Activated naive CD8-positive, alpha-beta T cell treated with anti-CD3 and anti-CD28 coated beads, Interleukin-2, amount 10 ng/mL, durations not matched to agents 7 days and 5 days (primary cell): ENCODE measurements around the gene ATP13A2. TPM values are rescaled to one million over a fixed set of nuclear protein-coding genes. Genes with fewer than 3 reads are reported as not detected.

Source experiments
- ATAC-seq: fragments of 150-1000 bp; cut with Tn5 transposase; one replicate; pipeline ENCODE4 v1.10.0; 2021; ENCODE audit warnings: low read depth, moderate library complexity
- POLR2A ChIA-PET: fragments of 350-600 bp; sonication (Branson Sonifier 250); formaldehyde crosslinking; loops from one replicate; lab custom pipeline; 2021; ENCODE audit warnings: antibody characterized with exemption; lab: Charles Lee
- DNase-seq: peaks from one replicate; pipeline ENCODE4 v3.0.0; 2021
- H3K27ac Mint-ChIP-seq: one replicate; pipeline ENCODE4 v1.8.0; 2022; ENCODE audit warnings: mild to moderate bottlenecking, mixed read lengths
- H3K27me3 Mint-ChIP-seq: one replicate; pipeline ENCODE4 v1.8.0; 2022; ENCODE audit warnings: mild to moderate bottlenecking, moderate library complexity, mixed read lengths
- H3K36me3 Mint-ChIP-seq: one replicate; pipeline ENCODE4 v1.8.0; 2021; ENCODE audit warnings: mild to moderate bottlenecking, mixed read lengths
- H3K4me1 Mint-ChIP-seq: one replicate; pipeline ENCODE4 v1.8.0; 2021; ENCODE audit warnings: mixed read lengths
- H3K4me3 Mint-ChIP-seq: one replicate; pipeline ENCODE4 v1.8.0; 2022; ENCODE audit warnings: mild to moderate bottlenecking, moderate library complexity, mixed read lengths
- H3K9me3 Mint-ChIP-seq: one replicate; pipeline ENCODE4 v1.8.0; 2021; ENCODE audit warnings: mixed read lengths
- total RNA-seq, 2 experiments: library from RNA; stranded (reverse); gene quantifications; one replicate each; pipeline ENCODE4 v1.2.3, GENCODE V29; 2021

Gene ATP13A2
- total RNA-seq, 2 experiments from 2014 or later = 45.1 to 45.3 TPM

GRCh38 chr1:17007121-17007520 is 4.6 kb downstream of the ATP13A2 start:
- POLR2A ChIA-PET = interaction anchor here (0.6 kb wide), 1 partner anchor 424 kb away, joined by 4 read pairs; no protein-coding TSS in a partner anchor
- DNase-seq (no peak), ATAC-seq (no peak)
- no peaks in the 10 kb centered on the region for H3K27me3 Mint-ChIP-seq
- no peak overlapping the region for H3K27ac Mint-ChIP-seq
- H3K4me3 Mint-ChIP-seq = no peak overlapping the region
- H3K36me3 Mint-ChIP-seq = peaks cover 5% of the 10 kb centered on the region
- H3K4me1 Mint-ChIP-seq = peaks cover 14% of the 10 kb centered on the region
- no peaks in the 10 kb centered on the region for H3K9me3 Mint-ChIP-seq

DNA sequence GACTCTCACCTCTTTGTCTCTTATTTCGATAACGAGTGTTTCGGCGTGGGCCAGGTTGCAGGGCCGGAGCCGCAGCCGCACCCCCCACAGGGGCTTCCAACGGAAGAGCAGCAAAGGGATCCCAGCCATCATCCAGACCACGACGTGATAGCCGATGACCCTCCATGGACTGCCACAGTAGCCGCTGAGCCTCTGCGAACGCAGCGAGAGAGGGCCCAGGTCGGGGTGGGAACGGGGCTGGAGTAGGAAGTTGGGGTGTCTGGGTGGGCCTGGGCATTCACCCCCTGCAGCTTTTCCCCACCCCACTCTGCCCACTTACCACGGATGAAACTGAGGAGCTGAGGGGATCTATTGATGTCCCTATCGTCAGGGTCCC is 6.4 kb downstream of the ATP13A2 start:
- H3K4me3 Mint-ChIP-seq = no peak overlapping the region
- no peak for ATAC-seq
- H3K4me1 Mint-ChIP-seq = peaks cover 6% of the 10 kb centered on the region
- H3K27me3 Mint-ChIP-seq = no peaks in the 10 kb centered on the region
- no peak for DNase-seq
- no peaks in the 10 kb centered on the region for H3K9me3 Mint-ChIP-seq
- H3K27ac Mint-ChIP-seq = no peak overlapping the region
- POLR2A ChIA-PET = no interaction called here
- peaks cover 5% of the 10 kb centered on the region for H3K36me3 Mint-ChIP-seq

DNA sequence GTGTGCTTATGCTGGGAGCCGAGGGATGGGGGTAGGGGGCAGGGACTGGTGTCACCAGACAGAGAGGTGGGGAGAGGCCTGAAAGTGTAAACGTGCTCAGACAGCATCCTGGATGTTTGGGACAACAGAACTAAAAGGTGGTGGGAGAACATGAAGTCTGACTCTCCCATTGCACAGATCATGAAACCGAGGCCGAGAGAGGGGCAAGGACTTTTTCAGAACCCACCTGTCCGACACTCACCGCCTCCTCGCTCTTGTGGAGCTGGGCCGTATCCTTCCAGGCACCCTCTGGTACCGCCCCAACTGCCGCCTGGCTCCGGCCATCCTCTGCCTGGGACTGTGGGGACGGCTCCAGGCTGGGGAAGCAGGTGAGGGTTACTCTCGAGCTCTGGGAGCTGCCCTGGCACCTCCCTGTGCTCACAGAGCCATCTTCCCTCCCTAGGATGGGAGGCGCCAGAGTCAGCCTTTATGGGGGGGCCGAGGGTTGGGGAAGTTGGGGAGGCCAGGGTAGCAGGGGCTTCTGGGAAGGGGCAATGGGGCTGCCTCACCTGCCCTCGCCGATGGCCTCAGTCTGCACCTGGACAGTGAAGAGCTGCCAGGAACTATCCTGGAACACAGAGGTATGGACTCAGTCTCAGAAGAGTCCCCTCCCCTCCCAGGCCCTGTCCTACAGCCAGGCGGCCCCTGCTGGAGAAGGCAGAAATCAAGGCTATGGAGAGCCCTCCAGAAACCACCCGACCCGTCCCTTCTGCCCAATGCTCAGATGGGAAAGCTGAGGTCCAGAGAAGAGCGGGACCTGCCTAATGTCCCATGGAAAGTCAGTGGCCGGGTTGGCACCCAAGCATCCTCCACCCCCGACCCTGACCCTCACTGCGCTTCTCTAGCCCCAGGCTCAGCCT is 7.0 kb downstream of the ATP13A2 start:
- Mint-ChIP-seq H3K27ac (no peak overlapping the region), H3K4me3 (no peak overlapping the region), H3K9me3 (no peaks in the 10 kb centered on the region), H3K36me3 (peaks cover 5% of the 10 kb centered on the region), H3K4me1 (peaks cover 2% of the 10 kb centered on the region), H3K27me3 (no peaks in the 10 kb centered on the region)
- no peak for DNase-seq
- no peak for ATAC-seq
- POLR2A ChIA-PET = interaction anchor here (2.0 kb wide), 1 partner anchor 18 kb away, joined by 4 read pairs; no protein-coding TSS in a partner anchor

DNA sequence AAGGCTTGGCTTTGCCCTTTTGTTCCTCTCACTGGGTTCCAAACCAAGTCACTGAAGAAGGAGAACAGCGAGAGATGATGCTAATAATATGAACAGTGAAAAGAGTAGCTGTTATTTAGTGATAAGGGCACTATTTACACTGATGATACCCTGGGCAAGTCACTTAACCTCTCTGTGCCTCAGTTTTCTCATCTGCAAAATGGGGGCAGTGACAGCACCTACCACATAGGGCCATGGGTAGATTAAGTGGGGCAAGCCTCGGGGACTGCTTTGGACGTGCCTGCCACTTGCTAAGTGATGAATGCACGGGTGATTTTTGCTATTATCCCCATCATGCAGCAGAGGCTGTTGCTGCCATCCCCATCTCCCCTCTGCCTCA is 9.2 kb downstream of the ATP13A2 start:
- H3K4me3 Mint-ChIP-seq = no peak overlapping the region
- no peak overlapping the region for H3K27ac Mint-ChIP-seq
- DNase-seq (no peak), ATAC-seq (no peak)
- no peaks in the 10 kb centered on the region for H3K27me3 Mint-ChIP-seq
- POLR2A ChIA-PET = interaction anchor here (2.0 kb wide), 1 partner anchor 20 kb away, joined by 4 read pairs; no protein-coding TSS in a partner anchor
- no peaks in the 10 kb centered on the region for H3K4me1 Mint-ChIP-seq
- H3K36me3 Mint-ChIP-seq = peaks cover 5% of the 10 kb centered on the region
- no peaks in the 10 kb centered on the region for H3K9me3 Mint-ChIP-seq

- POLR2A ChIA-PET = no interaction called here
- peaks cover 5% of the 10 kb centered on the region for H3K36me3 Mint-ChIP-seq
- H3K27me3 Mint-ChIP-seq = no peaks in the 10 kb centered on the region
Observed at GRCh38 chr1:17001760-17002523, 9.8 kb downstream of the ATP13A2 start.

GRCh38 chr1:16999863-17000262 is 11.9 kb downstream of the ATP13A2 start:
- H3K4me1 Mint-ChIP-seq = no peaks in the 10 kb centered on the region
- H3K27ac Mint-ChIP-seq = no peak overlapping the region
- peaks cover 9% of the 10 kb centered on the region for H3K36me3 Mint-ChIP-seq

More at GRCh38 chr1:17001760-17002523, 9.8 kb downstream of the ATP13A2 start:
- DNase-seq (no peak), ATAC-seq (no peak)
- H3K4me1 Mint-ChIP-seq = no peaks in the 10 kb centered on the region
- H3K4me3 Mint-ChIP-seq = no peak overlapping the region
- no peak overlapping the region for H3K27ac Mint-ChIP-seq
- no peaks in the 10 kb centered on the region for H3K9me3 Mint-ChIP-seq

DNA sequence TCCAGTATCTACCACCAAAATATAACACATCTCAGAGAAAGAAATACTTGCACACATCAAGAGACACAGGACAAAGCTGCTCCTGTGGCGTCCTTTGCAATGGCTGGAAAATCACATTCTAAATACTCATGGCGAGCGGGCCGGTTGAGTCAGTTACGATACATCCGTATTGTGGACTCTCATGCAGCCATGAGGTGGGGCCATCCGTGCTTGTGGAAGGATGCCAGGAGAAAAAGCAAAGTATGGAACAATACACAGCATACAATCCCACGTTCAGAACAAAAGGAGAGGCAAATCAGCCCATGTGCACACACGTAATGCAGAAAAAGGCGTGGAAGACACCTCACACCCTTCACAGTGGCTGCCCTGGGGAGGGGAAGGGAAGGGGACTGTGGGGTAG is 13.1 kb downstream of the ATP13A2 start:
- ATAC-seq (no peak), DNase-seq (no peak)
- peaks cover 3% of the 10 kb centered on the region for H3K36me3 Mint-ChIP-seq
- no peak overlapping the region for H3K4me3 Mint-ChIP-seq
- no peaks in the 10 kb centered on the region for H3K4me1 Mint-ChIP-seq
- H3K27ac Mint-ChIP-seq = no peak overlapping the region
- POLR2A ChIA-PET = no interaction called here
- no peaks in the 10 kb centered on the region for H3K27me3 Mint-ChIP-seq
- no peaks in the 10 kb centered on the region for H3K9me3 Mint-ChIP-seq

More at GRCh38 chr1:16999863-17000262, 11.9 kb downstream of the ATP13A2 start:
- ATAC-seq (no peak), DNase-seq (no peak)
- H3K9me3 Mint-ChIP-seq = no peaks in the 10 kb centered on the region
- POLR2A ChIA-PET = no interaction called here
- no peak overlapping the region for H3K4me3 Mint-ChIP-seq
- H3K27me3 Mint-ChIP-seq = no peaks in the 10 kb centered on the region

- DNase-seq (no peak), ATAC-seq (no peak)
- H3K9me3 Mint-ChIP-seq = no peaks in the 10 kb centered on the region
- H3K36me3 Mint-ChIP-seq = peaks cover 3% of the 10 kb centered on the region
- POLR2A ChIA-PET = interaction anchor here (0.6 kb wide), 1 partner anchor 27 kb away, joined by 3 read pairs; no protein-coding TSS in a partner anchor
- no peak overlapping the region for H3K27ac Mint-ChIP-seq
- H3K27me3 Mint-ChIP-seq = no peaks in the 10 kb centered on the region
- no peak overlapping the region for H3K4me3 Mint-ChIP-seq
- no peaks in the 10 kb centered on the region for H3K4me1 Mint-ChIP-seq
Observed at GRCh38 chr1:16996845-16997244, 14.9 kb downstream of the ATP13A2 start.

DNA sequence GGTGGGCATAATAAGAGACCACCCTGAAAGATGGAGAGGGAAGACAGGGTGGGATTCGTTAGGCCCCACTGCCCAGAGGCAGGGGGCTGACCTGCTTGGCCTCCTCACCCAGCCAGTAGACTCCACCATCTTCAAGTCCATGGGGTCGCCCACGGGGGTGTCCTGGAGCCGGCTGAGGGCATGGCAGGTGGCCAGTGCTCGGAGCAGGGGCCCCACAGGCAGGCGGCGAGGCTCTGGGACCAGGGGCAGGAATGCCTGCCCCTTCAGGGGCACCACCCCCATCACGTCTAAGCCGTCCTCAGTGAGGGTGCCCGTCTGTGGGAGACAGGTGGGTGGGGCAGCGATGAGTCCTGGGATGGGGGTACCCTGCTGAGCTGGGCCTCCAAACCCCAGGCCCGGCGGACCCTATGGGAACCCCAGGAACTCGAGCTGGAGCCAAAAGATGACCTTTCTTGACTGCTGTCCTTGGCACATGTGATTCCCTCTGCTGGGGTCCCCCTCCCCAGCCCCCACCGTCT is 18.1 kb downstream of the ATP13A2 start:
- H3K36me3 Mint-ChIP-seq = peaks cover 3% of the 10 kb centered on the region
- H3K4me1 Mint-ChIP-seq = no peaks in the 10 kb centered on the region
- no peak for DNase-seq
- no peak overlapping the region for H3K4me3 Mint-ChIP-seq
- no peaks in the 10 kb centered on the region for H3K9me3 Mint-ChIP-seq
- no peaks in the 10 kb centered on the region for H3K27me3 Mint-ChIP-seq
- POLR2A ChIA-PET = no interaction called here
- no peak for ATAC-seq
- no peak overlapping the region for H3K27ac Mint-ChIP-seq

DNA sequence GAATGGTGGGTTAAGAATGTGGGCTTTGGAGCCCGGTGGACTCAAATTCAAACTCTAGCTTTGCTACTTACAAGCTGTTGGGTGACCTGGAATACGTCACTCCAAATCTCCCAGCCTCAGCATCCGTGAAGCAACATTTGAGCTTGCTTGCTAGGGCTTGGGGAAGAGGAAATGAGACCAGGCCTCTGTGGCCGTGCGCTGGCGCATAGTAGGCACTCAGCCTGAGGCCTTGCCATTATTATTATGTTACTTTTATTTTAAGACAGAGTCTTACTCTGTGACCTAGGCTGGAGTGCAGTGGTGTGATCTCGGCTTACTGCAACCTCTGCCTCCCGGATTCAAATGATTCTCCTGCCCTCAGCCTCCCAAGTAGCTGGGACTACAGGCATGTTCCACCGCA is 19.1 kb downstream of the ATP13A2 start:
- DNase-seq = no peak
- POLR2A ChIA-PET = no interaction called here
- Mint-ChIP-seq H3K36me3 (peaks cover 3% of the 10 kb centered on the region), H3K4me1 (no peaks in the 10 kb centered on the region), H3K27me3 (no peaks in the 10 kb centered on the region), H3K9me3 (no peaks in the 10 kb centered on the region), H3K4me3 (no peak overlapping the region), H3K27ac (no peak overlapping the region)
- ATAC-seq = no peak

DNA sequence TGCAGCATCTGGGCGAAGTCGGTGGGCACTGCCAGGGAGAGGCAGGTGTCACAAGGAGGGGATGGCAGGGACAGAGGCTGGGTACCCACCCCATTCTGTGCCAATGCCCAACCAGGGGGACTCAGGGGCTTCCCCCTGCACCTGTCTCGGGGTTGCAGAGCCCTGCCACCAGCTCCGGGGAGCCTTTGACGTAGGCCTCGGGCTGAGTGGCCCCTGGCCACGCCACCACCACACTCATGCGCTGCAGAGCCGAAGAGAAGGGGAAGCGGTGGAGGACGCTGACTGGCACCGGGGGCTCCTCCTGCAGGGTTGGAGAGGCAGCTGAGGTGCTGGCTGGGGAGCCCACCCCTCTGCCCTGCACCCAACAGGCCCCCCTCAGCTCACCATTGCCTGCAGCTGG is 19.6 kb downstream of the ATP13A2 start:
- H3K36me3 Mint-ChIP-seq = peaks cover 3% of the 10 kb centered on the region
- no peak for DNase-seq

DNA sequence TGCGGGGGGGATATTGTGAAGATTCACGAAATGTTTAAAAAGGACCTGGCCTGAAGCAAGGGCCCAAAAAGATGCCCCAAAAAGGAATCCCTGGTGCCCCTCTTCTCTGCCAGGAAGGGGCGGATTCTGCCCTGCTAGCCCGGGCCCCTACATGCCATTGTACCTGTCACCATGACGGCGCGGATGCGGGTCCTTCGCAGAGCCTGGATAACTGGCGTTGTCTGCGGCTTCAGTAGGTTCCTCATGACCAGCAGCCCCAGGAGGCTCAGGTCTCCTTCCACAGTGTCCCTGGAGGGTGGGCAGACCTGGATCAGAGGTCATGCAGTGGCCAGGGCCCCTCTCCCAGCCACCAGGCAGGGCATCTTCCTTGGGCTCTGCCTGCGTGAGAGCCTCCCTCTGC is 20.2 kb downstream of the ATP13A2 start:
- DNase-seq (no peak), ATAC-seq (no peak)
- no peak overlapping the region for H3K27ac Mint-ChIP-seq
- H3K4me3 Mint-ChIP-seq = no peak overlapping the region
- H3K36me3 Mint-ChIP-seq = peaks cover 3% of the 10 kb centered on the region
- POLR2A ChIA-PET = no interaction called here
- H3K27me3 Mint-ChIP-seq = no peaks in the 10 kb centered on the region
- no peaks in the 10 kb centered on the region for H3K9me3 Mint-ChIP-seq
- no peaks in the 10 kb centered on the region for H3K4me1 Mint-ChIP-seq

More for the DNA sequence above, 19.6 kb downstream of the ATP13A2 start:
- H3K27ac Mint-ChIP-seq = no peak overlapping the region
- no peak for ATAC-seq
- H3K4me3 Mint-ChIP-seq = no peak overlapping the region
- H3K4me1 Mint-ChIP-seq = no peaks in the 10 kb centered on the region
- no peaks in the 10 kb centered on the region for H3K9me3 Mint-ChIP-seq
- H3K27me3 Mint-ChIP-seq = no peaks in the 10 kb centered on the region
- POLR2A ChIA-PET = no interaction called here

GRCh38 chr1:16989676-16990391 is 21.9 kb downstream of the ATP13A2 start:
- Mint-ChIP-seq H3K4me1 (no peaks in the 10 kb centered on the region), H3K9me3 (no peaks in the 10 kb centered on the region)
- ATAC-seq = no peak

More at GRCh38 chr1:16989676-16990391, 21.9 kb downstream of the ATP13A2 start:
- no peak overlapping the region for H3K27ac Mint-ChIP-seq
- no peaks in the 10 kb centered on the region for H3K36me3 Mint-ChIP-seq
- DNase-seq = no peak
- no peak overlapping the region for H3K4me3 Mint-ChIP-seq
- POLR2A ChIA-PET = no interaction called here
- H3K27me3 Mint-ChIP-seq = no peaks in the 10 kb centered on the region
